Measurements from ENCODE around the gene NAIP.

DNA sequence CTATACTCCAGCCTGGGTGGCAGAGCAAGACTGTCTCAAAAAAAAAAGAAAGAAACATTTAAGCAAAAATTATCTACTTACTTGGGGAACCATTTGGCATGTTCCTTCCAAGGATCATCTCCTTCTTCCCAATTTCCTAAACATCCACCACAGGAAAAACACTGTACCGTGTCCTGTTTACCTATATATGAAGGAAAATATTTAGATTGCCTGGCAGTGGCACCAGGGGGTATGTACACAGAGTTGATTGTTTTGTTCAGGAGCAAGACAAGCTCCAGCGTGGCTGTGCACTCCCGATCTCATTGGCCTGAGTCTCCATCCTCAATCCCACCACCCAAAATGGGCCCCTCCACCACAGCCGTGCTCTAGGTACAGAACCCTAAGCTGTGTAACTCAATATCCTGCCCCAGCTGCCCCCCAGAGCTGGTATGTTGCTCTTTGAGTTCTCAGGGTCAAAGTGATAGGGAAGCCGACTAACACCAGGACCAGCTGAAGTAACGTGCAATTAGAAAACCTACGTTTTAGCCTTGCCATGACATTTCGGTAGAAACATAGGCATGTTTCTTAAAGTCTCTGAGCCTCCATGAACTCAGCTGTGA is 13.8 kb downstream of the NAIP start:
- TF ChIP-seq, protein P1, sequence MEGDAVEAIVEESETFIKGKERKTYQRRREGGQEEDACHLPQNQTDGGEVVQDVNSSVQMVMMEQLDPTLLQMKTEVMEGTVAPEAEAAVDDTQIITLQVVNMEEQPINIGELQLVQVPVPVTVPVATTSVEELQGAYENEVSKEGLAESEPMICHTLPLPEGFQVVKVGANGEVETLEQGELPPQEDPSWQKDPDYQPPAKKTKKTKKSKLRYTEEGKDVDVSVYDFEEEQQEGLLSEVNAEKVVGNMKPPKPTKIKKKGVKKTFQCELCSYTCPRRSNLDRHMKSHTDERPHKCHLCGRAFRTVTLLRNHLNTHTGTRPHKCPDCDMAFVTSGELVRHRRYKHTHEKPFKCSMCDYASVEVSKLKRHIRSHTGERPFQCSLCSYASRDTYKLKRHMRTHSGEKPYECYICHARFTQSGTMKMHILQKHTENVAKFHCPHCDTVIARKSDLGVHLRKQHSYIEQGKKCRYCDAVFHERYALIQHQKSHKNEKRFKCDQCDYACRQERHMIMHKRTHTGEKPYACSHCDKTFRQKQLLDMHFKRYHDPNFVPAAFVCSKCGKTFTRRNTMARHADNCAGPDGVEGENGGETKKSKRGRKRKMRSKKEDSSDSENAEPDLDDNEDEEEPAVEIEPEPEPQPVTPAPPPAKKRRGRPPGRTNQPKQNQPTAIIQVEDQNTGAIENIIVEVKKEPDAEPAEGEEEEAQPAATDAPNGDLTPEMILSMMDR (IDR thresholded peaks at IDR 0.05) = no peak
- TF ChIP-seq POLR2A (IDR thresholded peaks at IDR 0.05) (no peak), POLR2AphosphoS5 (IDR thresholded peaks at IDR 0.05; ENCODE audit: insufficient read depth in 1 of 2, low read depth in 1 of 2) (no peak)

Data from vagina (tissue), 2 donors.